Measurements from ENCODE around the gene GRHL1.

- no peak for TF ChIP-seq MAX (IDR thresholded peaks at IDR 0.05; ENCODE audit: insufficient read depth, insufficient read length)
- TF ChIP-seq CTCF (IDR thresholded peaks at IDR 0.05; ENCODE audit: extremely low read depth in 1 of 2, insufficient read depth in 1 of 2, low read depth in 1 of 2, low read length in 2 of 2): no peak
- TF ChIP-seq POLR2A (IDR thresholded peaks at IDR 0.05; ENCODE audit: low read depth, low read length): no peak
- no peak for TF ChIP-seq EZH2 (IDR thresholded peaks at IDR 0.05; ENCODE audit: borderline replicate concordance, low read depth, low read length, severe bottlenecking)
Measured at GRCh38 chr2:10003206-10004125, 52.0 kb downstream of the GRHL1 start.

All from endothelial cell of umbilical vein (primary cell).